ENCODE results near the gene RAD54L.

Gene RAD54L

GRCh38 chr1:46247436-46248121, at the start of gene RAD54L:
Gene RAD54L (plus strand): TSS chr1:46247763. CDS start chr1:46248406, 643 bp downstream.
- H3K4me3 ChIP-seq (ENCODE audit: low read depth, low read length): peak within 1 kb of the TSS; percentile 88
- peak; percentile 100 for DNase-seq (ENCODE audit: low read depth)
- TF ChIP-seq CTCF (IDR thresholded peaks at IDR 0.05; ENCODE audit: insufficient read depth, low read depth, low read length, missing control alignments): no peak

- DNase-seq (ENCODE audit: low read depth): peak; percentile 86
- TF ChIP-seq CTCF (IDR thresholded peaks at IDR 0.05; ENCODE audit: insufficient read depth, low read depth, low read length, missing control alignments): no peak
- H3K4me3 ChIP-seq (ENCODE audit: low read depth, low read length): peak within 1 kb of the TSS; percentile 96
Observed at GRCh38 chr1:46197964-46198811, 49.4 kb upstream of the RAD54L start, which contains the start of gene POMGNT1. Gene POMGNT1 (minus strand): TSS chr1:46198434. CDS start chr1:46197821, 613 bp downstream.

GRCh38 chr1:46199233-46199749, 48.3 kb upstream of the RAD54L start:
- no peak for TF ChIP-seq CTCF (IDR thresholded peaks at IDR 0.05; ENCODE audit: insufficient read depth, low read depth, low read length, missing control alignments)
- DNase-seq (ENCODE audit: low read depth): no peak
- H3K4me3 ChIP-seq (ENCODE audit: low read depth, low read length): peak overlapping the region; percentile 95

- no peak overlapping the region for H3K4me3 ChIP-seq (ENCODE audit: low read depth, low read length)
- TF ChIP-seq CTCF (IDR thresholded peaks at IDR 0.05; ENCODE audit: insufficient read depth, low read depth, low read length, missing control alignments): no peak
- DNase-seq (ENCODE audit: low read depth): no peak
Observed at GRCh38 chr1:46203738-46204405, 43.7 kb upstream of the RAD54L start.

- no peak for TF ChIP-seq CTCF (IDR thresholded peaks at IDR 0.05; ENCODE audit: insufficient read depth, low read depth, low read length, missing control alignments)
- no peak overlapping the region for H3K4me3 ChIP-seq (ENCODE audit: low read depth, low read length)
- no peak for DNase-seq (ENCODE audit: low read depth)
Observed at GRCh38 chr1:46204406-46204742, 43.2 kb upstream of the RAD54L start.

- no peak for TF ChIP-seq CTCF (IDR thresholded peaks at IDR 0.05; ENCODE audit: insufficient read depth, low read depth, low read length, missing control alignments)
- no peak for DNase-seq (ENCODE audit: low read depth)
- no peak overlapping the region for H3K4me3 ChIP-seq (ENCODE audit: low read depth, low read length)
Observed at GRCh38 chr1:46205141-46205540, 42.4 kb upstream of the RAD54L start.
